Activated T-helper 9 cell treated with anti-CD3 and anti-CD28 coated beads, Interleukin-2, amount 50 U/mL, for 16 hours (primary cell): ENCODE results near the gene UTP11.
"Not testable (repeated sequence)": the region's sequence is repeated elsewhere in the genome, so short reads cannot be mapped to it uniquely, and the experiment has no call there.

Experiments
- DNase-seq: peaks from one replicate; pipeline ENCODE4 v3.0.0-alpha.2; 2020; ENCODE audit warnings: low read depth

UTP11 gene

GRCh38 chr1:38027201-38028104 is 14.9 kb downstream of the UTP11 start:
- no peak for DNase-seq

GRCh38 chr1:38028105-38028591 is 15.6 kb downstream of the UTP11 start:
- DNase-seq, result peak; percentile 62

GRCh38 chr1:38028671-38029070 is 16.1 kb downstream of the UTP11 start:
- no peak for DNase-seq

- DNase-seq, result no peak
Observed at GRCh38 chr1:38029081-38029681, 16.6 kb downstream of the UTP11 start.

- peak; percentile 62 for DNase-seq
Observed at GRCh38 chr1:38029685-38030511, 17.4 kb downstream of the UTP11 start.

- DNase-seq, result no peak
Observed at GRCh38 chr1:38030596-38031512, 18.3 kb downstream of the UTP11 start.

GRCh38 chr1:38031513-38031866 is 19.0 kb downstream of the UTP11 start:
- no peak for DNase-seq

GRCh38 chr1:38032992-38033391 is 20.5 kb downstream of the UTP11 start:
- DNase-seq, result not testable (repeated sequence)

GRCh38 chr1:38034871-38035270 is 22.3 kb downstream of the UTP11 start:
- DNase-seq, result no peak

GRCh38 chr1:38037221-38037939 is 24.8 kb downstream of the UTP11 start:
- no peak for DNase-seq

- no peak for DNase-seq
Observed at GRCh38 chr1:38038861-38039260, 26.3 kb downstream of the UTP11 start.

- no peak for DNase-seq
Observed at GRCh38 chr1:38039331-38040088, 27.0 kb downstream of the UTP11 start.

- no peak for DNase-seq
Observed at GRCh38 chr1:38041936-38042834, 29.7 kb downstream of the UTP11 start.

- DNase-seq, result no peak
Observed at GRCh38 chr1:38043036-38043747, 30.7 kb downstream of the UTP11 start.

- DNase-seq, result no peak
Observed at GRCh38 chr1:38044221-38045215, 32.0 kb downstream of the UTP11 start.

GRCh38 chr1:38045401-38046332 is 33.1 kb downstream of the UTP11 start:
- no peak for DNase-seq
